ENCODE results near the gene DUSP5. TPM values are rescaled to one million over a fixed set of nuclear protein-coding genes. Genes with fewer than 3 reads are reported as not detected.

DUSP5 gene
- total RNA-seq, 1 experiment from 2014 or later: 137 TPM

- Histone ChIP-seq H3K9me2 (ENCODE audit: insufficient read depth) (no peaks in the 10 kb centered on the region), H3K9ac (ENCODE audit: low read length) (no peak overlapping the region), H3K4me1 (ENCODE audit: control insufficient read depth in 1 of 2, insufficient read depth in 2 of 2, low read length in 2 of 2) (peaks cover 37 to 52% of the 10 kb centered on the region in 2 experiments), H3K4me3 (replicated peaks in 1 of 2; ENCODE audit: low read depth in 1 of 2, low read length in 2 of 2) (no peak overlapping the region), H4K20me1 (ENCODE audit: insufficient read depth) (no peaks in the 10 kb centered on the region), H3K4me2 (ENCODE audit: low read length) (no peak overlapping the region), H3K79me2 (ENCODE audit: insufficient read depth, low read length) (peaks cover 27% of the 10 kb centered on the region), H3K27me3 (ENCODE audit: insufficient read depth, low read length) (no peaks in the 10 kb centered on the region), H3K27ac (ENCODE audit: low read depth, low read length) (no peak overlapping the region), H2AFZ (ENCODE audit: low read depth, low read length, poor library complexity, severe bottlenecking) (no peak overlapping the region), H3K9me3 (ENCODE audit: control insufficient read depth in 1 of 2, insufficient read depth in 1 of 2, low read depth in 1 of 2, low read length in 2 of 2) (no peaks in the 10 kb centered on the region), H3K36me3 (ENCODE audit: control insufficient read depth in 1 of 2, insufficient read depth in 2 of 2, low read length in 2 of 2) (no peaks in the 10 kb centered on the region)
- ATAC-seq: peak; percentile 17; the same call in 1 of the 2 replicates
- TF ChIP-seq POLR2A (IDR thresholded peaks at IDR 0.05; ENCODE audit: borderline replicate concordance, extremely low read depth, insufficient read depth, insufficient read length) (no peak), ATF3 (IDR thresholded peaks at IDR 0.05) (no peak), EGR1 (IDR thresholded peaks at IDR 0.05; ENCODE audit: low read depth) (no peak), TCF7L2 (IDR thresholded peaks at IDR 0.05; ENCODE audit: borderline replicate concordance, extremely low read depth, insufficient read depth, insufficient read length) (no peak)
- no peak for DNase-seq (ENCODE audit: low read depth, low spot score)
- ChIA-PET CTCF (interaction anchor here (1.3 kb wide), 1 partner anchor 11 kb away, joined by 3 read pairs; no protein-coding TSS in a partner anchor), POLR2A (interaction anchor here (1.2 kb wide), 1 partner anchor 24 kb away, joined by 4 read pairs; no protein-coding TSS in a partner anchor), RAD21 (ENCODE audit: low non-redundant PET in 1 of 2, low total read pairs in 2 of 2, uncharacterized antibody in 2 of 2, unreplicated experiment in 2 of 2) (interaction anchor here in 1 of 2 experiments (0.8 kb wide), 1 partner anchor 62 kb away, joined by 3 read pairs; no protein-coding TSS in a partner anchor)
- no TSS peak for BruUV-seq (replicated peaks)
- intact Hi-C loops (cut with micrococcal nuclease): no loop called here
These were observed 24.8 kb downstream of the DUSP5 start for GRCh38 chr10:110522365-110522988.

GRCh38 chr10:110523736-110524135, 26.0 kb downstream of the DUSP5 start:
- TF ChIP-seq POLR2A (IDR thresholded peaks at IDR 0.05; ENCODE audit: borderline replicate concordance, extremely low read depth, insufficient read depth, insufficient read length): no peak
- TF ChIP-seq EGR1 (IDR thresholded peaks at IDR 0.05; ENCODE audit: low read depth): no peak
- TF ChIP-seq ATF3 (IDR thresholded peaks at IDR 0.05): no peak
- no peak for TF ChIP-seq FOSL1 (IDR thresholded peaks at IDR 0.05; ENCODE audit: low read depth)
- TF ChIP-seq MAX (IDR thresholded peaks at IDR 0.05): no peak
- no peak for TF ChIP-seq SP1 (IDR thresholded peaks at IDR 0.05; ENCODE audit: low read depth)
- TF ChIP-seq EZH2 (IDR thresholded peaks at IDR 0.05): no peak
- TF ChIP-seq CEBPB (IDR thresholded peaks at IDR 0.05; ENCODE audit: low read depth): no peak
- TF ChIP-seq SIN3A (IDR thresholded peaks at IDR 0.05; ENCODE audit: low read depth): no peak
- no peak for TF ChIP-seq RAD21 (IDR thresholded peaks at IDR 0.05; ENCODE audit: low read depth)
- TF ChIP-seq ZFX (IDR thresholded peaks at IDR 0.05): no peak
- no peak for TF ChIP-seq YY1 (IDR thresholded peaks at IDR 0.05; ENCODE audit: extremely low read depth, insufficient replicate concordance, low read depth, low read length)
- no peak for TF ChIP-seq TCF7L2 (IDR thresholded peaks at IDR 0.05; ENCODE audit: borderline replicate concordance, extremely low read depth, insufficient read depth, insufficient read length)
- TF ChIP-seq CTCF (IDR thresholded peaks at IDR 0.05 in 2 of 3, conservative IDR thresholded peaks at IDR 0.05 in 1 of 3; ENCODE audit: borderline replicate concordance in 1 of 3, insufficient read depth in 1 of 3, low read depth in 2 of 3, low read length in 2 of 3): no peak
- peaks cover 33% of the 10 kb centered on the region for H3K79me2 ChIP-seq (ENCODE audit: insufficient read depth, low read length)
- no peaks in the 10 kb centered on the region for H3K36me3 ChIP-seq (ENCODE audit: control insufficient read depth in 1 of 2, insufficient read depth in 2 of 2, low read length in 2 of 2)
- no peak overlapping the region for H3K4me2 ChIP-seq (ENCODE audit: low read length)
- ChIA-PET CTCF (no interaction called here), POLR2A (interaction anchor here (0.6 to 0.9 kb wide), 3 partner anchors 9 to 40 kb away, joined by 3 to 4 read pairs (median 4); no protein-coding TSS in a partner anchor), RAD21 (ENCODE audit: low non-redundant PET in 1 of 2, low total read pairs in 2 of 2, uncharacterized antibody in 2 of 2, unreplicated experiment in 2 of 2) (no interaction called here)
- no peaks in the 10 kb centered on the region for H3K27me3 ChIP-seq (ENCODE audit: insufficient read depth, low read length)
- H3K9me2 ChIP-seq (ENCODE audit: insufficient read depth): no peaks in the 10 kb centered on the region
- H3K4me3 ChIP-seq (replicated peaks in 1 of 2; ENCODE audit: low read depth in 1 of 2, low read length in 2 of 2): no peak overlapping the region
- H3K4me1 ChIP-seq (ENCODE audit: control insufficient read depth in 1 of 2, insufficient read depth in 2 of 2, low read length in 2 of 2): peaks cover 50 to 64% of the 10 kb centered on the region in 2 experiments
- no peak for DNase-seq (ENCODE audit: low read depth, low spot score)
- ATAC-seq: no peak
- intact Hi-C loops (cut with micrococcal nuclease): no loop called here
- no peaks in the 10 kb centered on the region for H3K9me3 ChIP-seq (ENCODE audit: control insufficient read depth in 1 of 2, insufficient read depth in 1 of 2, low read depth in 1 of 2, low read length in 2 of 2)
- no TSS peak for BruUV-seq (replicated peaks)
- H2AFZ ChIP-seq (ENCODE audit: low read depth, low read length, poor library complexity, severe bottlenecking): no peak overlapping the region
- H3K27ac ChIP-seq (ENCODE audit: low read depth, low read length): no peak overlapping the region
- no peak overlapping the region for H3K9ac ChIP-seq (ENCODE audit: low read length)
- no peaks in the 10 kb centered on the region for H4K20me1 ChIP-seq (ENCODE audit: insufficient read depth)

Measured in HCT116 (cell line).